Middle frontal gyrus (tissue), 1 donor: ENCODE data around the gene GPR153.

ENCODE experiments used
- DNase-seq: peaks from one replicate; pipeline ENCODE4 v3.0.0-alpha.2; 2015; ENCODE audit warnings: low spot score; ENCODE audit errors: extremely low spot score

The GPR153 gene

GRCh38 chr1:6287029-6287428 is 26.1 kb upstream of the GPR153 start:
- DNase-seq: no peak

GRCh38 chr1:6286266-6286665 is 25.4 kb upstream of the GPR153 start:
- no peak for DNase-seq

GRCh38 chr1:6285336-6285735 is 24.4 kb upstream of the GPR153 start:
- DNase-seq: no peak

GRCh38 chr1:6282577-6283270 is 21.8 kb upstream of the GPR153 start:
- no peak for DNase-seq

GRCh38 chr1:6281511-6282402 is 20.9 kb upstream of the GPR153 start:
- DNase-seq: no peak

GRCh38 chr1:6280761-6281451 is 20.0 kb upstream of the GPR153 start:
- DNase-seq: no peak

GRCh38 chr1:6279613-6280383 is 18.9 kb upstream of the GPR153 start:
- DNase-seq: no peak

GRCh38 chr1:6279066-6279465 is 18.2 kb upstream of the GPR153 start:
- no peak for DNase-seq

- DNase-seq: no peak
These were observed 17.4 kb upstream of the GPR153 start for GRCh38 chr1:6278263-6278662.

GRCh38 chr1:6276811-6277555 is 16.1 kb upstream of the GPR153 start:
- DNase-seq: no peak

- DNase-seq: no peak
These were observed 15.2 kb upstream of the GPR153 start for GRCh38 chr1:6275826-6276782.

- DNase-seq: no peak
These were observed 13.8 kb upstream of the GPR153 start for GRCh38 chr1:6274622-6275139.

GRCh38 chr1:6274102-6274501 is 13.2 kb upstream of the GPR153 start:
- DNase-seq: no peak

GRCh38 chr1:6273380-6273891 is 12.5 kb upstream of the GPR153 start:
- peak; percentile 28 for DNase-seq

- no peak for DNase-seq
These were observed 12.0 kb upstream of the GPR153 start for GRCh38 chr1:6272868-6273267.

GRCh38 chr1:6272452-6272851 is 11.6 kb upstream of the GPR153 start:
- no peak for DNase-seq

- DNase-seq: no peak
These were observed 10.7 kb upstream of the GPR153 start for GRCh38 chr1:6271554-6271953.

- DNase-seq: no peak
These were observed 10.1 kb upstream of the GPR153 start for GRCh38 chr1:6271006-6271405.

GRCh38 chr1:6270401-6270800 is 9.5 kb upstream of the GPR153 start:
- no peak for DNase-seq
